ENCODE measurements around the gene ST6GALNAC4. TPM values are rescaled to one million over a fixed set of nuclear protein-coding genes. Genes with fewer than 3 reads are reported as not detected.

Gene ST6GALNAC4
- total RNA-seq, 4 donors from 2014 or later = 4.6 to 28.5 (median 16.5) TPM

DNA sequence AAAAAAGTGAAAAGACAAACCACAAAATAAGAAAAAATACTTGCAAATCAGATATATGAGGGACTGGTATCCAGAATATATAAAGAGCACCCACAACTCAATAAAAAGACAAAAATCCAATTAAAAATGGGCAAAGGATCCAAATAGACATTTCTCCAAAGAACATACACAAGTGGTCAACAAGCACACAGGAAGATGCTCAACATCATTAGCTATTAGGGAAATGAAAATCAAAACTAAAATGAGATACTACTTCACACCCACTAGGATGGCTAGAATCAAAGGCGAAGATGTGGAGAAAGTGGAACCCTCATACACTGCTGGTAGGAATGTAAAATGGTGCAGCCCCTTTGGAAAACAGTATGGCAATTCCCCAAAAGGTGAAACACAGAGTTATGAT, 41.9 kb upstream of the ST6GALNAC4 start:
- TF ChIP-seq, protein P1, sequence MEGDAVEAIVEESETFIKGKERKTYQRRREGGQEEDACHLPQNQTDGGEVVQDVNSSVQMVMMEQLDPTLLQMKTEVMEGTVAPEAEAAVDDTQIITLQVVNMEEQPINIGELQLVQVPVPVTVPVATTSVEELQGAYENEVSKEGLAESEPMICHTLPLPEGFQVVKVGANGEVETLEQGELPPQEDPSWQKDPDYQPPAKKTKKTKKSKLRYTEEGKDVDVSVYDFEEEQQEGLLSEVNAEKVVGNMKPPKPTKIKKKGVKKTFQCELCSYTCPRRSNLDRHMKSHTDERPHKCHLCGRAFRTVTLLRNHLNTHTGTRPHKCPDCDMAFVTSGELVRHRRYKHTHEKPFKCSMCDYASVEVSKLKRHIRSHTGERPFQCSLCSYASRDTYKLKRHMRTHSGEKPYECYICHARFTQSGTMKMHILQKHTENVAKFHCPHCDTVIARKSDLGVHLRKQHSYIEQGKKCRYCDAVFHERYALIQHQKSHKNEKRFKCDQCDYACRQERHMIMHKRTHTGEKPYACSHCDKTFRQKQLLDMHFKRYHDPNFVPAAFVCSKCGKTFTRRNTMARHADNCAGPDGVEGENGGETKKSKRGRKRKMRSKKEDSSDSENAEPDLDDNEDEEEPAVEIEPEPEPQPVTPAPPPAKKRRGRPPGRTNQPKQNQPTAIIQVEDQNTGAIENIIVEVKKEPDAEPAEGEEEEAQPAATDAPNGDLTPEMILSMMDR (IDR thresholded peaks at IDR 0.05) = no peak
- TF ChIP-seq POLR2A (IDR thresholded peaks at IDR 0.05) = no peak
- 97 to 100% methylated on average over 1 of the region's 1 CpG for WGBS, 2 donors
- DNase-seq (ENCODE audit: low spot score in 2 of 2) = no peak
- H3K4me3 ChIP-seq (ENCODE audit: low read depth, poor library complexity, severe bottlenecking) = no peak overlapping the region
- intact Hi-C loops (cut with DNase I; ENCODE audit: low total_unique reads) = no loop called here

DNA sequence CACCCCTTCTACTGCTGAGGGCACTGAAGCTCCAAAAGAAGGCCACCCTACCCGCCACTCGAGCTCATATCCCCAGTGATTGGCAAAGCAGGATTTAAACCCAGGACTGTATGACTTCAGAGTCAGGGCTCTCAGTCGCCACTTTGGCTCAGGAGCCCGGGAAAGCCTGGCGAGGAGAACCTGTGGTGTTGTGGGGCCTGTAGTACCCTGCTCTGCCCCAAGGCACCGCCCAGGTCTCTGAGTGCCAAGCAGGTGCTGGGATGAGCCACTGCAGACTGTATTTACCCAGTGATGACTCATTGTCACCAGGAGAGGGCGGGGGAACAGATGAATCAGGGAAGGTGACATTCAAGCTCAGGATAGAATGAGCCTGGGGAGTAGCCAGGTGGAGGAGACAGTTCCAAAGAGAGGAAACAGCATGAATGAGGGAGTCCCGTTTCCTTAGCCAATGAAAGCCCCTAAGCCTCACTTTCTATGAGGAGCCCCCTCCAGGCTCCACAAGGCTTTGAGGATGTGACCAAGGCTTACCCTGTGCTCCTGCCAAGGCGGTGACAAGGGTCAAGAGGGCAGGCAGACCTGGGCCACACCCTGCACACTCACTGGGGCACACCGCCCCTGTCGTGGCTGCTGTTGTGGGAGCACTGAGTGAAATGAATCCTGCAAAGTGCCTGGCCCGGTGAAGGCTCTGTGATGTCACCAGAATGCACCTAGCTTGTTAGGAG, 38.6 kb upstream of the ST6GALNAC4 start:
- H3K4me3 ChIP-seq (ENCODE audit: low read depth, poor library complexity, severe bottlenecking) = no peak overlapping the region
- no peak for TF ChIP-seq POLR2A (IDR thresholded peaks at IDR 0.05)
- TF ChIP-seq, protein P1 (IDR thresholded peaks at IDR 0.05) = peak in 1 of 3 donors; percentile 13
- intact Hi-C loops (cut with DNase I; ENCODE audit: low total_unique reads) = no loop called here
- 33 to 37% methylated on average over 12 of the region's 12 CpGs for WGBS, 2 donors
- DNase-seq (ENCODE audit: low spot score in 2 of 2) = peak; percentile 92 to 94

DNA sequence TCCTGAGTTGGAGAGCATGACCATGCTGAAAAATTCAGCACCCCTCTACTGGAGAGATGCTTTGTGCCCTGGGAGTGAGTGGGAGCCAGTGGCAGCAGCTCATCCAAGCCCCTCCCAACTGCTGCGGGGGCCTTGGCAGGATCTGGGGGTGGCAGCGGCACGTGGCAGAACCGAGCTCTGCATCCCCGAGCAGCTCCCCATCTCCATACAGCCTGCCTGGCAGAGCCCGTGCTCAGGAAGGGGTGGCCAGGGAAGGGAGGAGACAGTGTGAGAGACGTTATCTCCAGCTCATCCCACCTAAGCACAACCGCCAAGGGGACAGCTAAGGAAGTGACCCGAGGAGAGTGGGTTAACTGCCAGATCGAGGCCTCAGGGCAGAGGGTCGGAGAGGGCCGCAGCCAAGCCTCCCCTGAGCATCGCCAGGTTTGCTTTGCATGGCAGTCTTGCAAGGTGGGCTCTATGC, 38.0 kb upstream of the ST6GALNAC4 start:
- peak in 1 of 2 donors; percentile 87 for DNase-seq (ENCODE audit: low spot score in 2 of 2)
- WGBS, 2 donors = 36 to 37% methylated on average over 13 of the region's 13 CpGs
- intact Hi-C loops (cut with DNase I; ENCODE audit: low total_unique reads) = no loop called here
- H3K4me3 ChIP-seq (ENCODE audit: low read depth, poor library complexity, severe bottlenecking) = no peak overlapping the region
- TF ChIP-seq, protein P1 (IDR thresholded peaks at IDR 0.05) = no peak
- TF ChIP-seq POLR2A (IDR thresholded peaks at IDR 0.05) = no peak

DNA sequence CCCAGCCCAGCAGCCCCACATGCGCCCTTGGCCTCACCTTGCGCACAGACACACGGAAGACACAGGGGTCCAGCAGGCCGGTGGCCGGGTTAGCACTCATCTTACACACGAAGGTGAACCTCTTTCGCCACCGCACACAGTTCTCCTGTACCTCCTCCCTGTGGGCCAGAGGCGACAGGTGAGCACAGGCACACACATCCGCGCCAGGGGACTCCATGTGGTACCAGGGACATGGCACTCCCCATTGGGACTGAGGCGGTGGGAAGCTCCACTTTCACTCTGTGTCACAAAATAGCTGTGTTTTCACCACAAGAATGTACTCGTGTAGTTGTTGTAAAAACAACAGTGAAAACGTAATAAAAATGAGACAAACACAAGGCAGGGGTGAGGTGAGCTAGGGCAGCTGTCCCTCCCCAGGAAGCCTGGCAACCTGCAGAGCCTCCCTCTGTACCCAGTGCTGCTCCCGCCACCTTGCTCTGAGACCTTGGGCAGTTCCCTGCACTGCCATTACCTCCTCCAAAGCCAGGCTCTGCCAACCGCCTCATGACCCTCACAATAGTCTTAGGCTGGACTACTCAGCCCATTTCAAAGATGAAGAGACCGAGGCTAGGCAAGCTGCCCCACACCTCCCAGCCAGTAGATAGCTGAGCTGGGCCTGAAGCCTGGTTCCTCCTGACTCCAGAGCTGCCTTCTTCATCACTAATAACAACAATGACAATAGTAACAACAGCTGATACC, 37.1 kb upstream of the ST6GALNAC4 start:
- no peak overlapping the region for H3K4me3 ChIP-seq (ENCODE audit: low read depth, poor library complexity, severe bottlenecking)
- no peak for DNase-seq (ENCODE audit: low spot score in 2 of 2)
- WGBS, 2 donors = 80 to 86% methylated on average over 17 of the region's 17 CpGs
- intact Hi-C loops (cut with DNase I; ENCODE audit: low total_unique reads) = no loop called here
- TF ChIP-seq, protein P1 (IDR thresholded peaks at IDR 0.05) = no peak
- no peak for TF ChIP-seq POLR2A (IDR thresholded peaks at IDR 0.05)

DNA sequence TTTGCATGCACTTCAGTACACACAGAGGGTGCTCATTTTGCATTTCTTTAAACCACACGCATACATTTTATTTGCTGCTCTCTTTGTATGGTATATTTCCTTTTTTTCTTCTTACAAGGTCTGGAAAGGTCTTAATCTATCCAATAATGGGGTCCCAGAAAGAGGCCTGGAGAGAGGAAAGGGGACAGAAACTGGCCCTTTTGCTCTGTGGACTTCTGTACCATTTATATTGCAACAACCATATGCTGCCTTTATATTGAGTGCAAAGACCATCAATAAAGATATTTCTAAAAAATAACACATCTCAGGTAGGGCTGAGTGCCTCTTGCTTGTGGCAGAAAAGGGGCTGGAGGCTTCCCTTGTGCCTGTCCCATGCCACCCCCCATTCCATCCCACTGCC, 36.3 kb upstream of the ST6GALNAC4 start:
- 86 to 94% methylated on average over 1 of the region's 1 CpG for WGBS, 2 donors
- intact Hi-C loops (cut with DNase I; ENCODE audit: low total_unique reads) = no loop called here
- TF ChIP-seq, protein P1 (IDR thresholded peaks at IDR 0.05) = no peak
- no peak for TF ChIP-seq POLR2A (IDR thresholded peaks at IDR 0.05)

More for the DNA sequence above, 36.3 kb upstream of the ST6GALNAC4 start:
- no peak for DNase-seq (ENCODE audit: low spot score in 2 of 2)
- H3K4me3 ChIP-seq (ENCODE audit: low read depth, poor library complexity, severe bottlenecking) = no peak overlapping the region

Data from lower leg skin (tissue), 4 donors.